Suppressor macrophage (primary cell): Measurements from ENCODE around the gene GOLGA1.
"Not testable (repeated sequence)": the region's sequence is repeated elsewhere in the genome, so short reads cannot be mapped to it uniquely, and the experiment has no call there.

Experiments used
- DNase-seq, 4 experiments: peaks; one replicate each; pipeline ENCODE4 v3.0.0-alpha.2; 2020 to 2022

Gene GOLGA1

GRCh38 chr9:124940521-124940893, 376 bp downstream of the GOLGA1 start:
- no peak for DNase-seq

GRCh38 chr9:124939944-124940343, 939 bp downstream of the GOLGA1 start:
- DNase-seq: no peak

- peak in 3 of 4 experiments; percentile 18 to 46 (median 23) for DNase-seq
Observed at GRCh38 chr9:124934290-124934689, 6.6 kb downstream of the GOLGA1 start.

- peak in 3 of 4 experiments; percentile 7 to 54 (median 33) for DNase-seq
Observed at GRCh38 chr9:124932333-124932732, 8.6 kb downstream of the GOLGA1 start.

- no peak for DNase-seq
Observed at GRCh38 chr9:124929464-124929863, 11.4 kb downstream of the GOLGA1 start.

- DNase-seq: no peak
Observed at GRCh38 chr9:124928116-124928515, 12.8 kb downstream of the GOLGA1 start.

GRCh38 chr9:124920394-124920793, 20.5 kb downstream of the GOLGA1 start:
- DNase-seq: not testable (repeated sequence)

- DNase-seq: no peak
Observed at GRCh38 chr9:124914753-124915405, 26.0 kb downstream of the GOLGA1 start.

- no peak for DNase-seq
Observed at GRCh38 chr9:124913378-124913777, 27.5 kb downstream of the GOLGA1 start.

- DNase-seq: no peak
Observed at GRCh38 chr9:124911766-124912165, 29.1 kb downstream of the GOLGA1 start.

GRCh38 chr9:124908098-124908497, 32.8 kb downstream of the GOLGA1 start:
- no peak for DNase-seq

GRCh38 chr9:124906966-124907365, 33.9 kb downstream of the GOLGA1 start:
- no peak for DNase-seq

- no peak for DNase-seq
Observed at GRCh38 chr9:124899845-124900244, 41.0 kb downstream of the GOLGA1 start.

- DNase-seq: no peak
Observed at GRCh38 chr9:124897570-124898460, 43.1 kb downstream of the GOLGA1 start.

- DNase-seq: peak in 3 of 4 experiments; percentile 21 to 41 (median 29)
Observed at GRCh38 chr9:124894741-124895170, 46.1 kb downstream of the GOLGA1 start.

- DNase-seq: no peak
Observed at GRCh38 chr9:124894035-124894740, 46.7 kb downstream of the GOLGA1 start.

- no peak for DNase-seq
Observed at GRCh38 chr9:124890179-124890578, 50.7 kb downstream of the GOLGA1 start.

- DNase-seq: no peak
Observed at GRCh38 chr9:124889006-124889405, 51.9 kb downstream of the GOLGA1 start.

GRCh38 chr9:124887832-124888231, 53.1 kb downstream of the GOLGA1 start:
- DNase-seq: no peak

- DNase-seq: no peak
Observed at GRCh38 chr9:124886866-124887492, 53.9 kb downstream of the GOLGA1 start.

GRCh38 chr9:124886461-124886860, 54.4 kb downstream of the GOLGA1 start:
- DNase-seq: no peak

GRCh38 chr9:124885551-124885950, 55.3 kb downstream of the GOLGA1 start:
- no peak for DNase-seq

GRCh38 chr9:124884376-124884775, 56.5 kb downstream of the GOLGA1 start:
- no peak for DNase-seq
